Measurements from ENCODE around the gene ADAM22. TPM values are rescaled to one million over a fixed set of nuclear protein-coding genes. Genes with fewer than 3 reads are reported as not detected.

ADAM22 gene
- total and polyA plus RNA-seq, 2 experiments from 2014 or later: 2.7 to 18.7 TPM

DNA sequence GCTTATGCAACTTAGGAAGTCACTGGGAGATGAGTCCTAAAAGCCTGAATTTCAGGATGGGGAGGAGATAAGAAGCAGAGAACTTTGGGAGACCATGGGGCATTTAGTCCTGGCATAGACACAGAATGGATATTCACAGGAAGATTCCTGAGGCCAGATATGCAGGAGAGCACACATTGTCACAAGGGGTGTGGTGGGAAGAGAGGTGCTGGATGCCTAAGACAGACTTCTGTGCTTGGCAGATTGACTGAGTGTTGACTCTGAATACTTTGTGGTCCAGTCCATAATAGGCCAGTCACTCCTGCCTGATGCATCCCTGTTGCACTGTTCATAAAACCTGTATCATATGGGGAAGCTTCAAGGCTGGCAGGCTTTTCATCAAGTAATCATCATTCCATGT, 267.3 kb downstream of the ADAM22 start:
- Histone ChIP-seq H3K4me2 (peak overlapping the region; percentile 48), H3K4me3 (0 out of 2 replicates have a peak overlapping the region, but pooled peaks have one; percentile 1), H3K27ac (ENCODE audit: low read depth) (peak overlapping the region; percentile 64; the same call in 1 of the 2 replicates), H3F3A (replicated peaks; ENCODE audit: low read depth) (no peaks in the 10 kb centered on the region), H3K4me1 (ENCODE audit: insufficient read depth) (peaks cover 29% of the 10 kb centered on the region), H2AFZ (no peak overlapping the region), H3K36me3 (ENCODE audit: insufficient read depth) (peaks cover 15% of the 10 kb centered on the region), H4K20me1 (replicated peaks; ENCODE audit: insufficient read depth) (no peaks in the 10 kb centered on the region), H3K27me3 (ENCODE audit: insufficient read depth) (no peaks in the 10 kb centered on the region), H3K9me2 (ENCODE audit: insufficient read depth) (no peaks in the 10 kb centered on the region), H3K79me2 (replicated peaks; ENCODE audit: insufficient read depth) (no peaks in the 10 kb centered on the region)
- no peak for TF ChIP-seq ETS1 (IDR thresholded peaks at IDR 0.05)
- TF ChIP-seq EZH2 (IDR thresholded peaks at IDR 0.05; ENCODE audit: low read depth, unreplicated experiment): no peak
- TF ChIP-seq JUNB (IDR thresholded peaks at IDR 0.05; ENCODE audit: unreplicated experiment): no peak
- no peak for TF ChIP-seq POLR2AphosphoS5 (IDR thresholded peaks at IDR 0.05; ENCODE audit: low read depth)
- no peak for TF ChIP-seq EZH2phosphoT487 (IDR thresholded peaks at IDR 0.05; ENCODE audit: unreplicated experiment)
- TF ChIP-seq ZNF331 (CRISPR knock-in tag; IDR thresholded peaks at IDR 0.05; ENCODE audit: low read depth): no peak
- TF ChIP-seq NANOG (IDR thresholded peaks at IDR 0.05; ENCODE audit: borderline replicate concordance): no peak
- no peak for TF ChIP-seq CREB1 (CRISPR knock-in tag; IDR thresholded peaks at IDR 0.05; ENCODE audit: low read depth)
- TF ChIP-seq, protein P1, sequence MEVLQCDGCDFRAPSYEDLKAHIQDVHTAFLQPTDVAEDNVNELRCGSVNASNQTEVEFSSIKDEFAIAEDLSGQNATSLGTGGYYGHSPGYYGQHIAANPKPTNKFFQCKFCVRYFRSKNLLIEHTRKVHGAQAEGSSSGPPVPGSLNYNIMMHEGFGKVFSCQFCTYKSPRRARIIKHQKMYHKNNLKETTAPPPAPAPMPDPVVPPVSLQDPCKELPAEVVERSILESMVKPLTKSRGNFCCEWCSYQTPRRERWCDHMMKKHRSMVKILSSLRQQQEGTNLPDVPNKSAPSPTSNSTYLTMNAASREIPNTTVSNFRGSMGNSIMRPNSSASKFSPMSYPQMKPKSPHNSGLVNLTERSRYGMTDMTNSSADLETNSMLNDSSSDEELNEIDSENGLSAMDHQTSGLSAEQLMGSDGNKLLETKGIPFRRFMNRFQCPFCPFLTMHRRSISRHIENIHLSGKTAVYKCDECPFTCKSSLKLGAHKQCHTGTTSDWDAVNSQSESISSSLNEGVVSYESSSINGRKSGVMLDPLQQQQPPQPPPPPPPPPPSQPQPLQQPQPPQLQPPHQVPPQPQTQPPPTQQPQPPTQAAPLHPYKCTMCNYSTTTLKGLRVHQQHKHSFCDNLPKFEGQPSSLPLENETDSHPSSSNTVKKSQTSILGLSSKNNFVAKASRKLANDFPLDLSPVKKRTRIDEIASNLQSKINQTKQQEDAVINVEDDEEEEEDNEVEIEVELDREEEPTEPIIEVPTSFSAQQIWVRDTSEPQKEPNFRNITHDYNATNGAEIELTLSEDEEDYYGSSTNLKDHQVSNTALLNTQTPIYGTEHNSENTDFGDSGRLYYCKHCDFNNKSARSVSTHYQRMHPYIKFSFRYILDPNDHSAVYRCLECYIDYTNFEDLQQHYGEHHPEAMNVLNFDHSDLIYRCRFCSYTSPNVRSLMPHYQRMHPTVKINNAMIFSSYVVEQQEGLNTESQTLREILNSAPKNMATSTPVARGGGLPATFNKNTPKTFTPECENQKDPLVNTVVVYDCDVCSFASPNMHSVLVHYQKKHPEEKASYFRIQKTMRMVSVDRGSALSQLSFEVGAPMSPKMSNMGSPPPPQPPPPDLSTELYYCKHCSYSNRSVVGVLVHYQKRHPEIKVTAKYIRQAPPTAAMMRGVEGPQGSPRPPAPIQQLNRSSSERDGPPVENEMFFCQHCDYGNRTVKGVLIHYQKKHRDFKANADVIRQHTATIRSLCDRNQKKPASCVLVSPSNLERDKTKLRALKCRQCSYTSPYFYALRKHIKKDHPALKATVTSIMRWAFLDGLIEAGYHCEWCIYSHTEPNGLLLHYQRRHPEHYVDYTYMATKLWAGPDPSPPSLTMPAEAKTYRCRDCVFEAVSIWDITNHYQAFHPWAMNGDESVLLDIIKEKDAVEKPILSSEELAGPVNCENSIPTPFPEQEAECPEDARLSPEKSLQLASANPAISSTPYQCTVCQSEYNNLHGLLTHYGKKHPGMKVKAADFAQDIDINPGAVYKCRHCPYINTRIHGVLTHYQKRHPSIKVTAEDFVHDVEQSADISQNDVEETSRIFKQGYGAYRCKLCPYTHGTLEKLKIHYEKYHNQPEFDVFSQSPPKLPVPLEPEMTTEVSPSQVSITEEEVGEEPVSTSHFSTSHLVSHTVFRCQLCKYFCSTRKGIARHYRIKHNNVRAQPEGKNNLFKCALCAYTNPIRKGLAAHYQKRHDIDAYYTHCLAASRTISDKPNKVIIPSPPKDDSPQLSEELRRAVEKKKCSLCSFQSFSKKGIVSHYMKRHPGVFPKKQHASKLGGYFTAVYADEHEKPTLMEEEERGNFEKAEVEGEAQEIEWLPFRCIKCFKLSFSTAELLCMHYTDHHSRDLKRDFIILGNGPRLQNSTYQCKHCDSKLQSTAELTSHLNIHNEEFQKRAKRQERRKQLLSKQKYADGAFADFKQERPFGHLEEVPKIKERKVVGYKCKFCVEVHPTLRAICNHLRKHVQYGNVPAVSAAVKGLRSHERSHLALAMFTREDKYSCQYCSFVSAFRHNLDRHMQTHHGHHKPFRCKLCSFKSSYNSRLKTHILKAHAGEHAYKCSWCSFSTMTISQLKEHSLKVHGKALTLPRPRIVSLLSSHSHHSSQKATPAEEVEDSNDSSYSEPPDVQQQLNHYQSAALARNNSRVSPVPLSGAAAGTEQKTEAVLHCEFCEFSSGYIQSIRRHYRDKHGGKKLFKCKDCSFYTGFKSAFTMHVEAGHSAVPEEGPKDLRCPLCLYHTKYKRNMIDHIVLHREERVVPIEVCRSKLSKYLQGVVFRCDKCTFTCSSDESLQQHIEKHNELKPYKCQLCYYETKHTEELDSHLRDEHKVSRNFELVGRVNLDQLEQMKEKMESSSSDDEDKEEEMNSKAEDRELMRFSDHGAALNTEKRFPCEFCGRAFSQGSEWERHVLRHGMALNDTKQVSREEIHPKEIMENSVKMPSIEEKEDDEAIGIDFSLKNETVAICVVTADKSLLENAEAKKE (CRISPR knock-in tag; IDR thresholded peaks at IDR 0.05): no peak
- no peak for TF ChIP-seq STAT1 (IDR thresholded peaks at IDR 0.05; ENCODE audit: unreplicated experiment)
- TF ChIP-seq ZNF114 (CRISPR knock-in tag; IDR thresholded peaks at IDR 0.05): no peak
- TF ChIP-seq CTCF (conservative IDR thresholded peaks at IDR 0.05; ENCODE audit: low read depth in 2 of 2): no peak
- TF ChIP-seq, protein P2, sequence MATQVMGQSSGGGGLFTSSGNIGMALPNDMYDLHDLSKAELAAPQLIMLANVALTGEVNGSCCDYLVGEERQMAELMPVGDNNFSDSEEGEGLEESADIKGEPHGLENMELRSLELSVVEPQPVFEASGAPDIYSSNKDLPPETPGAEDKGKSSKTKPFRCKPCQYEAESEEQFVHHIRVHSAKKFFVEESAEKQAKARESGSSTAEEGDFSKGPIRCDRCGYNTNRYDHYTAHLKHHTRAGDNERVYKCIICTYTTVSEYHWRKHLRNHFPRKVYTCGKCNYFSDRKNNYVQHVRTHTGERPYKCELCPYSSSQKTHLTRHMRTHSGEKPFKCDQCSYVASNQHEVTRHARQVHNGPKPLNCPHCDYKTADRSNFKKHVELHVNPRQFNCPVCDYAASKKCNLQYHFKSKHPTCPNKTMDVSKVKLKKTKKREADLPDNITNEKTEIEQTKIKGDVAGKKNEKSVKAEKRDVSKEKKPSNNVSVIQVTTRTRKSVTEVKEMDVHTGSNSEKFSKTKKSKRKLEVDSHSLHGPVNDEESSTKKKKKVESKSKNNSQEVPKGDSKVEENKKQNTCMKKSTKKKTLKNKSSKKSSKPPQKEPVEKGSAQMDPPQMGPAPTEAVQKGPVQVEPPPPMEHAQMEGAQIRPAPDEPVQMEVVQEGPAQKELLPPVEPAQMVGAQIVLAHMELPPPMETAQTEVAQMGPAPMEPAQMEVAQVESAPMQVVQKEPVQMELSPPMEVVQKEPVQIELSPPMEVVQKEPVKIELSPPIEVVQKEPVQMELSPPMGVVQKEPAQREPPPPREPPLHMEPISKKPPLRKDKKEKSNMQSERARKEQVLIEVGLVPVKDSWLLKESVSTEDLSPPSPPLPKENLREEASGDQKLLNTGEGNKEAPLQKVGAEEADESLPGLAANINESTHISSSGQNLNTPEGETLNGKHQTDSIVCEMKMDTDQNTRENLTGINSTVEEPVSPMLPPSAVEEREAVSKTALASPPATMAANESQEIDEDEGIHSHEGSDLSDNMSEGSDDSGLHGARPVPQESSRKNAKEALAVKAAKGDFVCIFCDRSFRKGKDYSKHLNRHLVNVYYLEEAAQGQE (IDR thresholded peaks at IDR 0.05; ENCODE audit: unreplicated experiment): no peak
- Mint-ChIP-seq H3K27me3 (ENCODE audit: insufficient read depth, low read depth, poor library complexity) (no peaks in the 10 kb centered on the region), H3K4me3 (no peak overlapping the region; the same call in 2 of the 3 replicates), H3K27ac (peak overlapping the region; percentile 80), H3K9me3 (no peaks in the 10 kb centered on the region), H3K4me1 (peaks cover 39% of the 10 kb centered on the region), H3K36me3 (ENCODE audit: low read depth) (peaks cover 28% of the 10 kb centered on the region)
- DNase-seq (ENCODE audit: low spot score) (peak; percentile 17), ATAC-seq (peak; percentile 51)

Measured in GM23338 (cell line).